OCI-LY3 (cell line): ENCODE results near the gene ULBP1.
"Not testable (repeated sequence)": the region's sequence is repeated elsewhere in the genome, so short reads cannot be mapped to it uniquely, and the experiment has no call there.

ENCODE experiments used
- H2AFZ ChIP-seq: fragments of 200-600, 300-600 bp; shearing (Covaris generic); 2 replicates; pipeline ENCODE4 v1.6.0; 2014; ENCODE audit warnings: antibody characterized with exemption, low read depth, low read length
- H3K27ac ChIP-seq: fragments of 200-600, 300-600 bp; sonication (generic); 2 replicates; pipeline ENCODE4 v1.5.1; 2014; ENCODE audit warnings: mild to moderate bottlenecking, low read length, moderate library complexity, mixed read lengths
- H3K27me3 ChIP-seq: fragments of 200-600, 300-600 bp; sonication (generic); 2 replicates; pipeline ENCODE4 v1.6.1; 2014; ENCODE audit warnings: low read depth, low read length, mixed read lengths
- H3K36me3 ChIP-seq: fragments of 200-600, 300-600 bp; sonication (generic); replicated peaks from 2 replicates; pipeline ENCODE3; 2014; ENCODE audit warnings: low read depth, low read length, mixed read lengths
- H3K4me1 ChIP-seq: fragments of 300-600, 200-600 bp; sonication (generic); 2 replicates; pipeline ENCODE4 v1.6.1; 2014; ENCODE audit warnings: low read length, mixed read lengths
- H3K4me2 ChIP-seq: fragments of 200-600, 300-600 bp; sonication (generic); 2 replicates; pipeline ENCODE4 v1.6.1; 2014; ENCODE audit warnings: low read length, mixed read lengths
- H3K4me3 ChIP-seq: fragments of 300-600, 200-600 bp; sonication (generic); 2 replicates; pipeline ENCODE4 v1.5.1; 2014; ENCODE audit warnings: antibody characterized with exemption, mild to moderate bottlenecking, low read length, moderate library complexity
- H3K79me2 ChIP-seq: fragments of 300-600, 200-600 bp; shearing (Covaris generic); 2 replicates; pipeline ENCODE4 v1.6.1; 2014; ENCODE audit warnings: mild to moderate bottlenecking, low read length, mixed read lengths
- H3K9ac ChIP-seq: fragments of 300-600, 200-600 bp; shearing (Covaris generic); 2 replicates; pipeline ENCODE4 v1.6.0; 2014; ENCODE audit warnings: mild to moderate bottlenecking, low read length, moderate library complexity
- H3K9me3 ChIP-seq: fragments of 200-600, 300-600 bp; shearing (Covaris generic); 2 replicates; pipeline ENCODE4 v1.6.1; 2014; ENCODE audit warnings: low read length, mixed read lengths; ENCODE audit not compliant: insufficient read depth
- H4K20me1 ChIP-seq: fragments of 200-600, 300-600 bp; sonication (generic); 2 replicates; pipeline ENCODE4 v1.6.1; 2016; ENCODE audit warnings: low read length, mixed read lengths; ENCODE audit not compliant: insufficient read depth
- EZH2phosphoT487 ChIP-seq: fragments of 200-600 bp; shearing (Covaris generic); IDR thresholded peaks from 2 replicates; pipeline ENCODE4 v1.6.1; 2018; ENCODE audit warnings: antibody characterized with exemption, mixed run types, low read depth
- TF ChIP-seq, protein P1 (sequence below): fragments of 200-600, 300-600 bp; sonication (generic); IDR thresholded peaks from 2 replicates; pipeline ENCODE4 v1.5.1; 2014; ENCODE audit warnings: antibody characterized with exemption, low read length, low read depth

Gene ULBP1

DNA sequence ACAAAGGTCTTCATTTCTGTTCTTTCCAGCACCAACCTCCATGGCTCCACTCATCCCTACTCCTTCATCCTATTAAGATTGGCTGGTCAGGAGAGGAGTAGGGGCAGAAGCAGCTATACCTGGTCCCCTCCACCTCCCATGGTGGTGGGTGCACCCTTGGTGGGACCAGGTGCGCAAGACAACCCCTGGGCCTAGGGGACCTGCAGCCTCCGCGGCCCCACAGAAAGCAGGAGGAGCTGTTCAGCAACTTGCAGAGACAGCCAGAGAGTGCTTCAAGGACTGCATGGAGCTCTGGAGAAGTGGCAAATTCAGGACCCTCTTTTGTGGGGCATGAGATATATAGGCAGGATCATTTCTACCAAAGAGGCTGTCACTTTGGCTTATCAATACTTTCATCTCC lies 12.1 kb upstream of the ULBP1 start:
- H3K79me2 ChIP-seq = no peaks in the 10 kb centered on the region
- peaks cover 45% of the 10 kb centered on the region for H3K27me3 ChIP-seq
- H2AFZ ChIP-seq = no peak overlapping the region

DNA sequence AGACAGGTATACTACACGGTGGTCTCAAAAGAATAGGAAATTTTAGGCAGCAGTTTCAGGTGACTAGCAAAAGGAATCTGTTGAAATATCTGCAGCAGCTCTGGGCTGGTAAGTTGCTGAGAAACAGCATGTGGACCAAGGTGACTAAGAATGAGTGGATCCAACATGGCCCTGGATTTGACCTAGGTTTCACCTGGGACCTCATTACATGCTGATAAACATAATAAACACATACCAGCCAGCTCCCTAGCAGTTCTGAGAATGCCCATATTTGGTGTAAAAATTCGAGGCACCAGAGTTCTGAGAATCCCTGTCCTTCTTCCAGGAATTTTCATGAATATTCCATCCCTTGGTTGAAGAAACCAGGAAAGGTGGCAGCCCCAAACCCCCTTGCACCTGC lies 10.4 kb upstream of the ULBP1 start:
- H4K20me1 ChIP-seq, H3K27ac ChIP-seq, H3K9ac ChIP-seq, H3K4me2 ChIP-seq, H3K4me3 ChIP-seq, H3K36me3 ChIP-seq, H3K4me1 ChIP-seq, H2AFZ ChIP-seq, H3K9me3 ChIP-seq, H3K79me2 ChIP-seq: not testable (repeated sequence)
- H3K27me3 ChIP-seq = peaks cover 48% of the 10 kb centered on the region

More for the DNA sequence above, 12.1 kb upstream of the ULBP1 start:
- Histone ChIP-seq H3K9me3 (no peaks in the 10 kb centered on the region), H3K36me3 (no peaks in the 10 kb centered on the region), H3K4me1 (no peaks in the 10 kb centered on the region), H3K4me2 (no peak overlapping the region), H3K27ac (no peak overlapping the region), H4K20me1 (no peaks in the 10 kb centered on the region), H3K9ac (no peak overlapping the region), H3K4me3 (no peak overlapping the region)
- TF ChIP-seq, protein P1, sequence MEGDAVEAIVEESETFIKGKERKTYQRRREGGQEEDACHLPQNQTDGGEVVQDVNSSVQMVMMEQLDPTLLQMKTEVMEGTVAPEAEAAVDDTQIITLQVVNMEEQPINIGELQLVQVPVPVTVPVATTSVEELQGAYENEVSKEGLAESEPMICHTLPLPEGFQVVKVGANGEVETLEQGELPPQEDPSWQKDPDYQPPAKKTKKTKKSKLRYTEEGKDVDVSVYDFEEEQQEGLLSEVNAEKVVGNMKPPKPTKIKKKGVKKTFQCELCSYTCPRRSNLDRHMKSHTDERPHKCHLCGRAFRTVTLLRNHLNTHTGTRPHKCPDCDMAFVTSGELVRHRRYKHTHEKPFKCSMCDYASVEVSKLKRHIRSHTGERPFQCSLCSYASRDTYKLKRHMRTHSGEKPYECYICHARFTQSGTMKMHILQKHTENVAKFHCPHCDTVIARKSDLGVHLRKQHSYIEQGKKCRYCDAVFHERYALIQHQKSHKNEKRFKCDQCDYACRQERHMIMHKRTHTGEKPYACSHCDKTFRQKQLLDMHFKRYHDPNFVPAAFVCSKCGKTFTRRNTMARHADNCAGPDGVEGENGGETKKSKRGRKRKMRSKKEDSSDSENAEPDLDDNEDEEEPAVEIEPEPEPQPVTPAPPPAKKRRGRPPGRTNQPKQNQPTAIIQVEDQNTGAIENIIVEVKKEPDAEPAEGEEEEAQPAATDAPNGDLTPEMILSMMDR = no peak
- no peak for TF ChIP-seq EZH2phosphoT487

DNA sequence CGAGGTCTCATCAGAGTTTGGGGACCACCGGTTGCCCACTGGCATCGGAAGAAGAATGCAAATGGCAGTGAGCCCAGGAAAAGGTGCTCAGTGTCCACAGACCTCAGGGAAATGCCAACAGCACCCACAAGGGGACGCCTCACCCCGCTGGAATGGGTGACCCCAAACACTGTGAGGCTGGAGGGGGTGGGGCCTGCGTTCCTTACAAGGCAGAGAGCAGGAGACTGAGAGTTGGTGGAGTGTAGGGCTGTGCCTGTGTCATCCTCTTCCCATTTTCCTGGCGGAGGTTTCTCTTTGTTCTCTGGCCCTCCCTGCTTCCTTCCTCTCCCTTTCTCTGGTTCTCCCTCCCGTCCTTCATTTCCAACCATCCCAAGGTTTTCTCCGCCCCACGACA lies 9.8 kb upstream of the ULBP1 start:
- H3K9me3 ChIP-seq, H4K20me1 ChIP-seq, H3K4me3 ChIP-seq, H3K27ac ChIP-seq, H3K36me3 ChIP-seq, H3K79me2 ChIP-seq, H2AFZ ChIP-seq, H3K9ac ChIP-seq, H3K4me2 ChIP-seq, H3K4me1 ChIP-seq: not testable (repeated sequence)
- peaks cover 48% of the 10 kb centered on the region for H3K27me3 ChIP-seq

DNA sequence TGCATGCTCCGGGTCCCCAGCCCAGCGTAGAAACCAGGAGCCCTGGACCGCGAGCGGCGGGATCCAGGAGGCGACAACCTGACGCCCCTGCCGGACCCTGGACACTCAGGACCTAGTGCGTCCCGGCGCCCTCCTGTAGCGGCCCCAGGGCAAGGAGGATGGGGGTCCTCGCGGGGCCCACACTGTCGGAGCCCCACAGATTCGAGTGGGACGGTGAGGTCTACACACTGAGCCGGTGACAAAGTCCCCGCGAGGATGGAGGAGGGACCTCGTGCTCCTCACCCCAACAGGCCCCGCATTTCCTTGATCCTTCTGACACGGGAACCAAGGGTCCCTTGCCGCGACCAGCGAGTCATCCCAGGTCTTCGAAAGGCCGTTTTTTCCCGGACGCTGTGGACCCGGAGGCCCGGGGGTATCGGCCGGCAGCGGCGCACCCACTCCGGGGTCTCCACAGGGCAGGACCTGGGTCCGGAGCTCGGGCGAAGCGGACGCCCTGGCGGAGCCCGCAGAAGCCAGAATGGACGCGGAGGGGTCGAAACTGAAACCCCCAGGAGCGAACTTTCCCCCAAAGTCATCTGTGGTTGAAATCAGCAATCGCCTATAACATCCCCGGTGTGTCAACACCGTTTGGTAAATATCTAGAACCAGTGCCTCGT lies 9.3 kb upstream of the ULBP1 start:
- H3K4me3 ChIP-seq, H3K27ac ChIP-seq, H3K79me2 ChIP-seq, H3K9ac ChIP-seq, H3K4me2 ChIP-seq, H4K20me1 ChIP-seq, H3K36me3 ChIP-seq, H2AFZ ChIP-seq, H3K4me1 ChIP-seq, H3K9me3 ChIP-seq: not testable (repeated sequence)
- H3K27me3 ChIP-seq = peaks cover 49% of the 10 kb centered on the region

DNA sequence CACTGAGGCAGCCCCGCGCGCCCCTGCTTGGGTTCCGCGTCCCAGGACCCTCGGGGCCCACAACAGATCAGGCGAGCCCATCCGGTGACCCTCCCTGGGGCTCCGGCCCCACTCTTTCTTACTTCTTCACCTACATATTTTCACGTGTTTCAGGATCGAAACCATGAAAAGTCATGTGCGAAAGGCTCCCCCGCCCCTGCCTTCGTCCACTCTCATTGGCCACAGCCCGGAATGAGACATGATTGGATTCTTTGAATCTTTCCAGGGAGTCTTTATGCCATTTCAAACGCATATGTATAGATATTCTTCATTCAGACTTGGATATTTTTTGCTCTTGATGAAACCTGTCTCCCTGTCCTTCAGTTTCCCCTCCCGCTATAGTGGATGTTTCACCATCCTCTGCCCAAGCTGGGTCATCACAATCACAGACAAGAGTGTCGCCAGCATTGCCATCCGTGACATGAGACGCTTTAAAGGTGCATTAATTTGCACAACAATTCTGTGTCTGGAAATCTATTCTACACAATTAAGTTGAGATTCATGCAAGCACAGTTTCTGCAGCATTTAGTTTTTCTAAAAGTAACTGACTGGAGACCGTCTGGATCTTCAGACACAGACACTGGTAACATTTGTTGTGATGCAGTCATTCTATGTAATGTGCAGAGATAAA lies 8.6 kb upstream of the ULBP1 start:
- H3K27ac ChIP-seq, H3K9me3 ChIP-seq, H3K4me2 ChIP-seq, H4K20me1 ChIP-seq, H3K9ac ChIP-seq, H3K79me2 ChIP-seq, H3K4me3 ChIP-seq, H3K36me3 ChIP-seq, H2AFZ ChIP-seq, H3K4me1 ChIP-seq: not testable (repeated sequence)
- peaks cover 46% of the 10 kb centered on the region for H3K27me3 ChIP-seq

DNA sequence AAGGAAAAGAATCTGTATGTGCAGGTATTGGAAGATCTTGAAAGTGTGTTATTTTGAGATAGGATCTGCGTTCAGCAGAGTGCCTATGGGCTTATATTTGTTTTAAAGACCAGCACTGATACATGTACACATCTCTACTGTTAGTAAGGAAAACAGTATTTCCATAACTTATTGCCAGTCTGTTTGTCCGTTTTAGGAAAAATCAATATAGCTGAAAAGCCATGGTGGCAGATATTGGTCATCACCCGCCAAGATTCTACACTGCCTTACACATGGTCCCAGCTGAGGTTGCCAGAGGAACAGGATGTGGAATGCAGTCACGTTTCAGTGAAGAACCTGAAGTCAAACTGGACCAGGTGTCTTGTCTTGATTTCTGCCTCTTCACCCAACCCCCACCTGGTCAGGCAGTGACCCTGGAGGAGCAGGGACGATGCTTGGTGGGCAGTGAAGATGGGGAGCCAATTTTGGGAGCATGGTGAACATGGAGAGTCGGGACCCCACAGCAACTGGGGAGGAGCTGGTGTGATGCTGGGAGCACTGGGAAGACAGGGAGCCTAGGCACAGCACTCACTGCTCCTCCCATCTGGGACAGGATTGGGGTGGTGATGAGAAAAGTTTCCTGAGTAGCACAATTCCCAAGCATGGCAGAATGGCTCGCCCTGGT lies 8.0 kb upstream of the ULBP1 start:
- not testable (repeated sequence) for H3K9ac ChIP-seq, H3K79me2 ChIP-seq, H3K27ac ChIP-seq, H3K9me3 ChIP-seq, H3K36me3 ChIP-seq, H3K4me1 ChIP-seq, H4K20me1 ChIP-seq, H2AFZ ChIP-seq, H3K4me2 ChIP-seq, H3K4me3 ChIP-seq
- H3K27me3 ChIP-seq = peaks cover 46% of the 10 kb centered on the region

DNA sequence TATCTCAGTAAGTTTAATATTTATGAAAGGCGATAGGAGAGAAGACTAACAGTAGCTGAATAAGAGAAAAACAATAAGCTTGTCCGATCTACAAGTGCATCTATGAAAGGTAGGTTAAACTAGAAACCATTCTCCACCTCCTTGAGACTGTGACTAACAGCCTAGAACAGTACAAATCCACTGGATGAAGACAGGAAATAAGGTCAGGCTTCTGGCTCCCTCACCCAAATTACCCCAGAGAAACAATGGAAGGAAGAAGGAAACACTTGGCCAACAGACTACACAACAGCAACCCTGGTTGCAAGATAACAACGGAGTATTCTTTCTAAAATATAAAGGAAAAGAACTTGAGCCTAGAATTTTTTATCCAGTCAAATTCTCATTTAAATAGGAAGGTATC lies 5.6 kb upstream of the ULBP1 start:
- H3K79me2 ChIP-seq, H4K20me1 ChIP-seq, H2AFZ ChIP-seq, H3K36me3 ChIP-seq, H3K27ac ChIP-seq, H3K4me1 ChIP-seq, H3K9ac ChIP-seq, H3K4me2 ChIP-seq, H3K4me3 ChIP-seq, H3K9me3 ChIP-seq: not testable (repeated sequence)
- H3K27me3 ChIP-seq = peaks cover 24% of the 10 kb centered on the region

DNA sequence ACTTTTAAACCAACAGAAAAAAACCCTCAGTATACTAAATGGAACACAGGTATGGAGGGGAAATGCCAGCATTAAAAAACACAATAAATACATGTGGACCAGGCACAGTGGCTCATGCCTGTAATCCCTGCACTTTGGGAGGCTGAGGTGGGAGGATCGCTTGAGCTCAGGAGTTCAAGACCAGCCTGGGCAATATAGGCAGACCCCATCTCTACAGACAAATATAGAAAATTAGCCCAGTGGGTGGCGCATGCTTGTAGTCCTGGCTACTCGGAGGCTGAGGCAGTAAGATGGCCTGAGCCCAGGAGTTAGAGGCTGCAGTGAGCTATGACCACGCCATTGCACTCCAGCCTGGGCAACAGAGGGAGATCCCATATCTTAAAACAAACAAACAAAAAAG lies 3.9 kb upstream of the ULBP1 start:
- H3K79me2 ChIP-seq, H3K9ac ChIP-seq, H3K4me1 ChIP-seq, H2AFZ ChIP-seq, H3K36me3 ChIP-seq, H3K4me3 ChIP-seq, H3K27ac ChIP-seq, H4K20me1 ChIP-seq, H3K9me3 ChIP-seq, H3K4me2 ChIP-seq: not testable (repeated sequence)
- H3K27me3 ChIP-seq = peaks cover 24% of the 10 kb centered on the region
